H1 (cell line): ENCODE data around the gene ARHGAP26. TPM values are rescaled to one million over a fixed set of nuclear protein-coding genes. Genes with fewer than 3 reads are reported as not detected.

Source experiments
- CTCF ChIA-PET: fragments of 300-600 bp; sonication (Branson Sonifier 250); formaldehyde crosslinking; loops from one replicate; lab custom pipeline; 2021; ENCODE audit not compliant: partially characterized antibody; lab: Charles Lee
- POLR2A ChIA-PET: fragments of 300-600 bp; sonication (Branson Sonifier 250); formaldehyde crosslinking; loops from one replicate; lab custom pipeline; 2021; ENCODE audit warnings: inconsistent platforms; ENCODE audit not compliant: partially characterized antibody; lab: Charles Lee
- DNase-seq, 2 experiments: peaks; one replicate each; pipeline versions ENCODE4 v3.0.0 to v3.0.0-alpha.2; 2010 to 2022; ENCODE audit warnings: low spot score in 2 of 2, low read depth in 1 of 2, mixed read lengths in 1 of 2
- FAIRE-seq: peaks from 2 replicates; lab custom pipeline; 2011; peaks lifted over from hg19 to GRCh38; lab: Jason Lieb, UNC
- H2AFZ ChIP-seq: 2 replicates; pipeline ENCODE4 v1.8.1; 2012; ENCODE audit warnings: low read length, inconsistent platforms
- H2AK5ac ChIP-seq: 2 replicates; pipeline ENCODE4 v1.6.1; 2013; ENCODE audit warnings: low read depth, low read length
- H2BK120ac ChIP-seq: replicated peaks from 2 replicates; pipeline ENCODE3; 2013; ENCODE audit warnings: low read depth, low read length, inconsistent platforms
- H2BK12ac ChIP-seq: 2 replicates; pipeline ENCODE4 v1.6.1; 2013; ENCODE audit warnings: low read depth, low read length
- H2BK15ac ChIP-seq: 2 replicates; pipeline ENCODE4 v1.6.1; 2013; ENCODE audit warnings: low read length
- H2BK20ac ChIP-seq: 2 replicates; pipeline ENCODE4 v1.6.1; 2013; ENCODE audit warnings: low read length
- H2BK5ac ChIP-seq: 2 replicates; pipeline ENCODE4 v1.6.1; 2013; ENCODE audit warnings: low read depth, low read length
- H3K14ac ChIP-seq: 2 replicates; pipeline ENCODE4 v1.6.1; 2013; ENCODE audit warnings: inconsistent platforms; ENCODE audit not compliant: insufficient read length
- H3K18ac ChIP-seq: 2 replicates; pipeline ENCODE4 v1.6.1; 2013; ENCODE audit warnings: low read length; ENCODE audit errors: extremely low read depth
- H3K23ac ChIP-seq: 2 replicates; pipeline ENCODE4 v1.6.1; 2013; ENCODE audit warnings: inconsistent platforms; ENCODE audit not compliant: insufficient read length
- H3K23me2 ChIP-seq: 2 replicates; pipeline ENCODE4 v1.6.1; 2013; ENCODE audit warnings: low read depth, low read length
- H3K27ac ChIP-seq: 2 replicates; pipeline ENCODE4 v1.6.1; 2011; ENCODE audit warnings: low read depth, low read length, inconsistent platforms
- H3K27me3 ChIP-seq, 4 experiments: replicated peaks in 1 of 4; 1 replicate in 1 of 4; 2 replicates in 3 of 4; pipeline versions ENCODE4 v1.6.1 to v1.8.1; 2011 to 2013; ENCODE audit warnings: low read length in 3 of 4, mild to moderate bottlenecking in 3 of 4, inconsistent platforms in 2 of 4, mixed read lengths in 2 of 4, moderate library complexity in 1 of 4; ENCODE audit not compliant: control insufficient read depth in 3 of 4, insufficient read depth in 3 of 4; ENCODE audit errors: extremely low read depth in 1 of 4
- H3K36me3 ChIP-seq, 4 experiments: 2 replicates each; pipeline versions ENCODE4 v1.6.1 to v1.8.1; 2011 to 2013; ENCODE audit warnings: mild to moderate bottlenecking in 4 of 4, low read length in 3 of 4, moderate library complexity in 2 of 4, control low read depth in 1 of 4, inconsistent platforms in 1 of 4; ENCODE audit not compliant: insufficient read depth in 4 of 4, control insufficient read depth in 2 of 4
- H3K4ac ChIP-seq: replicated peaks from 2 replicates; pipeline ENCODE3; 2013; ENCODE audit warnings: low read length, low read depth, mixed read lengths, inconsistent platforms; ENCODE audit not compliant: insufficient read length
- H3K4me1 ChIP-seq, 4 experiments: replicated peaks in 1 of 4; 1 replicate in 1 of 4; 2 replicates in 3 of 4; pipeline versions ENCODE4 v1.6.1 to v1.8.1; 2011 to 2013; ENCODE audit warnings: low read length in 3 of 4, inconsistent platforms in 2 of 4, mixed read lengths in 1 of 4; ENCODE audit not compliant: insufficient read depth in 4 of 4, control insufficient read depth in 3 of 4
- H3K4me2 ChIP-seq, 2 experiments: 2 replicates each; pipeline versions ENCODE4 v1.6.1 to v1.8.1; 2011 to 2013; ENCODE audit warnings: low read depth in 2 of 2, low read length in 2 of 2, control low read depth in 1 of 2, inconsistent platforms in 1 of 2, mild to moderate bottlenecking in 1 of 2; ENCODE audit not compliant: insufficient read depth in 1 of 2
- H3K4me3 ChIP-seq, 4 experiments: fragments of 200-600, 300-600 bp in 1 of 4; sonication (generic), shearing (Covaris generic), sonication (Bioruptor Twin) in 1 of 4; 2 replicates each; pipeline versions ENCODE4 v1.5.1 to v1.8.1; 2011 to 2016; ENCODE audit warnings: low read length in 4 of 4, low read depth in 3 of 4, control low read depth in 2 of 4, inconsistent platforms in 2 of 4, mild to moderate bottlenecking in 2 of 4, mixed read lengths in 1 of 4, moderate library complexity in 1 of 4; ENCODE audit not compliant: insufficient read depth in 2 of 4; ENCODE audit errors: extremely low read depth in 1 of 4
- H3K56ac ChIP-seq: replicated peaks from 2 replicates; pipeline ENCODE3; 2013; ENCODE audit warnings: low read depth, mild to moderate bottlenecking, mixed read lengths, low read length, inconsistent platforms; ENCODE audit not compliant: insufficient read length
- H3K79me1 ChIP-seq: 2 replicates; pipeline ENCODE4 v1.6.1; 2013; ENCODE audit warnings: low read depth, low read length, control low read depth
- H3K79me2 ChIP-seq, 2 experiments: 2 replicates each; pipeline versions ENCODE4 v1.6.1 to v1.8.1; 2012 to 2013; ENCODE audit warnings: low read length in 2 of 2, mild to moderate bottlenecking in 2 of 2, inconsistent platforms in 1 of 2; ENCODE audit not compliant: insufficient read depth in 2 of 2, control insufficient read depth in 1 of 2
- H3K9ac ChIP-seq, 4 experiments: replicated peaks in 1 of 4; 1 replicate in 1 of 4; 2 replicates in 3 of 4; pipeline versions ENCODE4 v1.6.1 to v1.8.1; 2011 to 2013; ENCODE audit warnings: low read depth in 3 of 4, low read length in 3 of 4, control low read depth in 2 of 4, mild to moderate bottlenecking in 2 of 4, moderate library complexity in 2 of 4, inconsistent platforms in 1 of 4; ENCODE audit errors: extremely low read depth in 1 of 4
- H3K9me3 ChIP-seq, 2 experiments: 2 replicates each; pipeline versions ENCODE4 v1.6.1 to v1.8.1; 2012 to 2013; ENCODE audit warnings: mild to moderate bottlenecking in 2 of 2, moderate library complexity in 2 of 2, control low read depth in 1 of 2, inconsistent platforms in 1 of 2, low read depth in 1 of 2, low read length in 1 of 2, mixed read lengths in 1 of 2; ENCODE audit not compliant: insufficient read depth in 2 of 2
- H4K20me1 ChIP-seq, 2 experiments: replicated peaks in 1 of 2; 2 replicates each; pipeline versions ENCODE3 to v1.8.1; 2011 to 2013; ENCODE audit warnings: inconsistent platforms in 2 of 2, low read length in 2 of 2, mild to moderate bottlenecking in 1 of 2; ENCODE audit not compliant: insufficient read depth in 2 of 2, control insufficient read depth in 1 of 2
- H4K5ac ChIP-seq: 2 replicates; pipeline ENCODE4 v1.6.1; 2013; ENCODE audit warnings: low read length, low read depth, mixed read lengths, inconsistent platforms; ENCODE audit not compliant: insufficient read length
- H4K8ac ChIP-seq: 2 replicates; pipeline ENCODE4 v1.8.0; 2013; ENCODE audit warnings: mild to moderate bottlenecking, moderate library complexity, low read length, inconsistent platforms; ENCODE audit not compliant: insufficient read depth; ENCODE audit errors: extremely low read depth
- H4K91ac ChIP-seq: replicated peaks from 2 replicates; pipeline ENCODE3; 2013; ENCODE audit warnings: low read length, mixed read lengths, inconsistent platforms; ENCODE audit not compliant: insufficient read length
- ATF3 ChIP-seq: IDR thresholded peaks from 2 replicates; pipeline ENCODE4 v1.6.1; 2011; ENCODE audit warnings: low read depth, mild to moderate bottlenecking, low read length; ENCODE audit not compliant: insufficient read depth
- BRCA1 ChIP-seq: IDR thresholded peaks from 2 replicates; pipeline ENCODE4 v1.6.1; 2012; ENCODE audit warnings: low read depth, low read length, improper control_type of control experiment
- CBX5 ChIP-seq: fragments of 300-800, 300-1000 bp; sonication (generic); IDR thresholded peaks from 2 replicates; pipeline ENCODE4 v1.7.1; 2016; ENCODE audit warnings: antibody characterized with exemption, low read length, low read depth
- CTBP2 ChIP-seq: IDR thresholded peaks from 2 replicates; pipeline ENCODE4 v1.7.0; 2011; ENCODE audit warnings: borderline replicate concordance, mild to moderate bottlenecking, moderate library complexity, mixed read lengths, low read length; ENCODE audit not compliant: insufficient read depth, insufficient read length
- EP300 ChIP-seq, 2 experiments: IDR thresholded peaks; 1 replicate in 1 of 2; 2 replicates in 1 of 2; pipeline ENCODE4 v1.6.1; 2011 to 2012; ENCODE audit warnings: low read depth in 2 of 2, low read length in 2 of 2, mild to moderate bottlenecking in 2 of 2, borderline replicate concordance in 1 of 2, inconsistent platforms in 1 of 2, moderate library complexity in 1 of 2
- GABPA ChIP-seq: IDR thresholded peaks from 2 replicates; pipeline ENCODE4 v1.6.1; 2011; ENCODE audit warnings: mild to moderate bottlenecking, low read length, moderate library complexity, borderline replicate concordance; ENCODE audit not compliant: insufficient read depth
- PHF8 ChIP-seq: fragments of 200-600 bp; sonication (generic); conservative IDR thresholded peaks from 2 replicates; pipeline ENCODE4 v1.7.1; 2012; ENCODE audit warnings: low read depth, mild to moderate bottlenecking, inconsistent platforms, low read length, moderate library complexity
- RFX5 ChIP-seq: IDR thresholded peaks from 2 replicates; pipeline ENCODE4 v1.6.1; 2011; ENCODE audit warnings: low read depth, low read length, improper control_type of control experiment, borderline replicate concordance
- RXRA ChIP-seq: IDR thresholded peaks from 2 replicates; pipeline ENCODE4 v1.6.1; 2011; ENCODE audit warnings: low read depth, mild to moderate bottlenecking, low read length, moderate library complexity; ENCODE audit not compliant: insufficient read depth
- SP1 ChIP-seq: IDR thresholded peaks from 2 replicates; pipeline ENCODE4 v1.6.1; 2011; ENCODE audit warnings: low read depth, low read length
- SP2 ChIP-seq: IDR thresholded peaks from 2 replicates; pipeline ENCODE4 v1.6.1; 2012; ENCODE audit warnings: mild to moderate bottlenecking, low read length, inconsistent platforms
- WGBS, 2 experiments: shearing (Covaris generic) in 1 of 2; methylation state at CpG; one replicate each; pipeline versions ENCODE4 v1.1.6 to v1.1.7; 2013 to 2015; ENCODE audit warnings: low lambda C conversion rate in 2 of 2, mixed read lengths in 2 of 2, inconsistent platforms in 1 of 2, low coverage in 1 of 2, missing lambda C conversion rate in 1 of 2; ENCODE audit not compliant: insufficient replicate concordance in 2 of 2, insufficient coverage in 1 of 2, insufficient read length in 1 of 2; ENCODE audit errors: extremely low coverage in 1 of 2, missing lambda C conversion rate in 1 of 2; 5-methylcytosine and 5-hydroxymethylcytosine counted together
- polyA plus RNA-seq, 7 experiments: library from polyadenylated mRNA; depleted of rRNA in 3 of 7; stranded (reverse) in 5 of 7; unstranded in 2 of 7; fragments of >200 nt in 5 of 7; fragments of 200-250 nt in 2 of 7; gene quantifications; 1 replicate in 5 of 7; 2 replicates in 1 of 7; 4 replicates in 1 of 7; pipeline versions ENCODE4 v1.2.1 to v1.2.3, GENCODE V29; 2011 to 2013; ENCODE audit warnings: missing spikeins in 2 of 7, mixed read lengths in 2 of 7
- total RNA-seq: library from RNA; stranded (reverse); fragmentation: NEBNext Ultra II Directional; extraction: Animal tissue kit (Norgen Biotek cat#: 25700); gene quantifications from 2 replicates; pipeline ENCODE4 v1.2.1, GENCODE V29; 2021

Gene ARHGAP26
- total and polyA plus RNA-seq, 2 of the 8 experiments (the other 6 are each of a cell fraction or from before 2014, with no cell fraction given), result 7.1 to 24.8 TPM

DNA sequence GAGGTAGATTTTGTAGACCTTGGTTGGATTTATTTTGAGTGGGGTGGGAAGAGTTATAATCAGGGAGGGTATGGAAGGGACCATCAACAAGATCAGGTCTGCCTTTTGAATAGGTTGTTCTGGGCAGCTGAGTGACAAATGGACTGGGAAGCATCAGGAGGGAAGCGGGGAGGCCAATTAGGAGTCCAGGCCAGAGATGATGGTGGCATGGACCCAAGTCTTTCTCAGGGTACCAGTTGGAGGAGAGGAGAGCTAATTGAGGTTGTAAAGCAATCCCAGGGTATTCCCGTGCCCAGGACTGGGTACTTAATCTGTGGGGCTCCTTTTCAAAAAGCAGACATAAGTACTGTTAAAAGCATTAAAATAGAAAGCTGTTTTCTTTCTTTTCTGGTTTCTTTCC, 88.9 kb downstream of the ARHGAP26 start:
- Histone ChIP-seq H4K91ac (no peak overlapping the region), H3K56ac (no peak overlapping the region), H2AK5ac (no peak overlapping the region), H3K79me1 (peaks cover 5% of the 10 kb centered on the region; the same call in 1 of the 2 replicates), H3K4me3 (no peak overlapping the region), H3K79me2 (peaks cover 0 to 44% of the 10 kb centered on the region in 2 experiments; a peak in 2 of 4 replicates), H3K23ac (no peak overlapping the region), H3K27ac (no peak overlapping the region), H2BK120ac (no peak overlapping the region), H3K4ac (no peak overlapping the region), H3K9ac (no peak overlapping the region), H3K27me3 (no peaks in the 10 kb centered on the region), H3K14ac (no peak overlapping the region)
- CTCF ChIA-PET, result interaction anchor here (0.8 to 4.3 kb wide), 8 partner anchors 8 to 111 kb away, joined by 3 to 23 read pairs (median 5); partner anchors contain the start of gene ARHGAP26
- TF ChIP-seq CTBP2, result no peak
- TF ChIP-seq BRCA1, result no peak
- TF ChIP-seq CBX5, result no peak
- TF ChIP-seq PHF8, result no peak
- TF ChIP-seq RFX5, result no peak
- no peak for TF ChIP-seq RXRA
- TF ChIP-seq SP2, result no peak
- no peak for TF ChIP-seq EP300 (IDR thresholded peaks at IDR 0.05; ENCODE audit: borderline replicate concordance in 1 of 2, low read depth in 2 of 2, low read length in 2 of 2)
- no peak for TF ChIP-seq GABPA
- TF ChIP-seq SP1, result no peak
- no peak for TF ChIP-seq ATF3
- TF ChIP-seq, all 59 proteins: peak for 0
- FAIRE-seq (no peak), DNase-seq (no peak)
- Histone ChIP-seq H2BK20ac (no peak overlapping the region), H3K4me2 (no peak overlapping the region), H3K9me3 (no peaks in the 10 kb centered on the region), H4K8ac (no peak overlapping the region), H2BK5ac (no peak overlapping the region), H2BK12ac (no peak overlapping the region), H3K18ac (no peak overlapping the region), H2BK15ac (no peak overlapping the region), H3K23me2 (no peaks in the 10 kb centered on the region; the same call in 1 of the 2 replicates), H2AFZ (no peak overlapping the region), H4K20me1 (no peaks in the 10 kb centered on the region), H3K4me1 (peaks cover 9 to 23% (median 16%) of the 10 kb centered on the region in 4 experiments; a peak in 6 of 7 replicates), H4K5ac (no peak overlapping the region), H3K36me3 (no peaks in the 10 kb centered on the region)
- WGBS, 2 experiments, result 90% methylated on average over 2 of the region's 2 CpGs; no CpG with 5 or more reads in 1 of the 2 experiments
- POLR2A ChIA-PET, result no interaction called here
